Measurements from ENCODE around the gene NEK11. TPM values are rescaled to one million over a fixed set of nuclear protein-coding genes. Genes with fewer than 3 reads are reported as not detected.

Gene NEK11
- total RNA-seq, 1 experiment from 2014 or later: 5.0 TPM

- BruUV-seq (replicated peaks): no TSS peak
- Histone ChIP-seq H3K36me3 (ENCODE audit: insufficient read depth, low read length, poor library complexity, severe bottlenecking) (no peaks in the 10 kb centered on the region), H3K9me3 (ENCODE audit: low read depth, low read length, poor library complexity, severe bottlenecking) (no peaks in the 10 kb centered on the region), H3K4me3 (ENCODE audit: low read depth, low read length, poor library complexity, severe bottlenecking) (no peak overlapping the region), H3K27me3 (replicated peaks; ENCODE audit: insufficient read depth, low read depth, low read length, poor library complexity) (no peaks in the 10 kb centered on the region), H3K4me1 (ENCODE audit: insufficient read depth, low read length, poor library complexity, severe bottlenecking) (no peaks in the 10 kb centered on the region), H3K27ac (ENCODE audit: low read depth, low read length, poor library complexity, severe bottlenecking) (no peak overlapping the region)
- intact Hi-C loops (cut with micrococcal nuclease; ENCODE audit: unreplicated experiment): no loop called here
- ChIA-PET POLR2A (ENCODE audit: low non-redundant PET) (no interaction called here), CTCF (no interaction called here)
- DNase-seq (ENCODE audit: low spot score): peak; percentile 2
- TF ChIP-seq CTCF (conservative IDR thresholded peaks at IDR 0.05; ENCODE audit: low read depth, low read length): no peak
- no peak for TF ChIP-seq EZH2 (IDR thresholded peaks at IDR 0.05; ENCODE audit: borderline replicate concordance, low read depth, low read length, poor library complexity, severe bottlenecking)
Measured at GRCh38 chr3:131174752-131175151, 148.1 kb downstream of the NEK11 start.

DNA sequence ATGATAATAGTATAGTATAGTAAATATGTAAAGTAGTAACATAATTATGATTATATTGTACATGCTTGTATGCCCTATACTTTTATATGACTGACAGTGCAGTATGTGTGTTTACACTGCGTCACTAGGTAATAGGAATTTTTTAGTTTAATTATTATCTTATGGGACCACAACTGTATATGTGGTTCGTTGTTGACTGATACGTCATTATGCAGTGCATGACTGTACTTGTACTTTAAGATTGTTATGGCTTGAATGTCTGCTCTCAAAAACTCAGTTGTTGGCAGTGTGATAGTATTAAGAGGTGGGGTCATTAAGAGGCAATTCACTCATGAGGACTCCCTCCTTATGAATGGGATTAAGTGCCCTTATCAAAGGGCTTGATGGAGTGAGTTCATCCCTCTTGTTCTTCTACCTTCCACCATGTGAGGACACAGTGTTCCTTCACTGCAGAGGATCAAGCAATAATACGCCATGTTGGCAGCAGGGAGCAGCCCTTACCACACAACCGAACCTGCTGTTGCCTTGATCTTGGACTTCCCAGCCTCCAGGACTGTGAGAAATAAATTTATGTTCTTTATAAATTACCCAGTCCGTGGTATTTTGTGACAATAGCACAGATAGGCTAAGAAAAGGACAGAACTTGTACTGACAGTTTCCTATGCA is 152.2 kb downstream of the NEK11 start:
- H3K36me3 ChIP-seq (ENCODE audit: insufficient read depth, low read length, poor library complexity, severe bottlenecking): no peaks in the 10 kb centered on the region
- H3K27me3 ChIP-seq (replicated peaks; ENCODE audit: insufficient read depth, low read depth, low read length, poor library complexity): no peaks in the 10 kb centered on the region
- no peak for DNase-seq (ENCODE audit: low spot score)
- H3K9me3 ChIP-seq (ENCODE audit: low read depth, low read length, poor library complexity, severe bottlenecking): no peaks in the 10 kb centered on the region
- ChIA-PET POLR2A (ENCODE audit: low non-redundant PET) (no interaction called here), CTCF (no interaction called here)
- no TSS peak for BruUV-seq (replicated peaks)
- H3K4me1 ChIP-seq (ENCODE audit: insufficient read depth, low read length, poor library complexity, severe bottlenecking): no peaks in the 10 kb centered on the region
- H3K4me3 ChIP-seq (ENCODE audit: low read depth, low read length, poor library complexity, severe bottlenecking): no peak overlapping the region
- TF ChIP-seq CTCF (conservative IDR thresholded peaks at IDR 0.05; ENCODE audit: low read depth, low read length): no peak
- TF ChIP-seq EZH2 (IDR thresholded peaks at IDR 0.05; ENCODE audit: borderline replicate concordance, low read depth, low read length, poor library complexity, severe bottlenecking): no peak
- H3K27ac ChIP-seq (ENCODE audit: low read depth, low read length, poor library complexity, severe bottlenecking): no peak overlapping the region
- intact Hi-C loops (cut with micrococcal nuclease; ENCODE audit: unreplicated experiment): no loop called here

DNA sequence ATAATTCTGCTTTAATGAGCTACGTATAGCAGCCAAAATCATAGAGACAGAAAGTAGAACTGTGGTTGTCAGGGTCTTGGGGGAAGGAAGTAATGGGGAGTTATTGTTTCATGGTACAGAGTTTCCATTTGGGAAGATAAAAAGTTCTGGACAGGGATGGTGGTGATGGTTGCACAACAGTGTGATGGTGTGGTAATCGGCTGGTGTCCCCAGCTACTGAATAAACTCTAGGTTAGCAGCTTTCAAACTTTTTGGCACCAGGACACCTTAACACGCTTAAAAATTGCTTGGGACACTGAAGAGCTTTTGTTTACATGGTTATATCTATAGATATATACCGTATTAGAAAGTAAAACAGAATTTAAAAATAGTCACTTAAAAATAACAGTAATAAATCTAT is 166.0 kb downstream of the NEK11 start:
- BruUV-seq (replicated peaks): no TSS peak
- CTCF ChIA-PET: no interaction called here

More for the DNA sequence above, 166.0 kb downstream of the NEK11 start:
- H3K4me1 ChIP-seq (ENCODE audit: insufficient read depth, low read length, poor library complexity, severe bottlenecking): no peaks in the 10 kb centered on the region
- TF ChIP-seq CTCF (conservative IDR thresholded peaks at IDR 0.05; ENCODE audit: low read depth, low read length) (no peak), EZH2 (IDR thresholded peaks at IDR 0.05; ENCODE audit: borderline replicate concordance, low read depth, low read length, poor library complexity, severe bottlenecking) (no peak)
- H3K9me3 ChIP-seq (ENCODE audit: low read depth, low read length, poor library complexity, severe bottlenecking): no peaks in the 10 kb centered on the region
- no peak overlapping the region for H3K27ac ChIP-seq (ENCODE audit: low read depth, low read length, poor library complexity, severe bottlenecking)
- no peak for DNase-seq (ENCODE audit: low spot score)
- no peaks in the 10 kb centered on the region for H3K36me3 ChIP-seq (ENCODE audit: insufficient read depth, low read length, poor library complexity, severe bottlenecking)
- intact Hi-C loops (cut with micrococcal nuclease; ENCODE audit: unreplicated experiment): no loop called here
- POLR2A ChIA-PET (ENCODE audit: low non-redundant PET): no interaction called here
- no peaks in the 10 kb centered on the region for H3K27me3 ChIP-seq (replicated peaks; ENCODE audit: insufficient read depth, low read depth, low read length, poor library complexity)
- no peak overlapping the region for H3K4me3 ChIP-seq (ENCODE audit: low read depth, low read length, poor library complexity, severe bottlenecking)

Measured in A673 (cell line).